ENCODE results near the gene DET1.
"Not testable (repeated sequence)": the region's sequence is repeated elsewhere in the genome, so short reads cannot be mapped to it uniquely, and the experiment has no call there.

DNA sequence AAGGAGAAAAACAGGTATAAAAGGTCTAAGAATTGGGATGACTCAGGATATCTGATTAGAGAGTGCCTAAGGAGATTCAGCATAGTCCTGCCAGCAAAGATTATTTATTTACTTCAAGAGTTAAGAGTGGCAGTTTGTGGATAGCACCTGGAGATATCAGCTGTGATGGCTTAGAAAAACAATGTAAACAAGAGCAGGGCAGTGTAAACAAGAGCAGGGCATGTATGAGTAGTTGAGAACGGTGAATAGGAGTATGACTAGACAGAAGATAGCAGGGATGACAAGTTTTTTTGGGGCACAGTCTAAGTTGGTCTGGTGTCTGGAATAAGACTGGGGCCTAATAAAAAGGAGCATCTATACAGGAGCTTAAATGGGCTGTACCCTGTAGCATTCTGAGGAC, 1.5 kb upstream of the DET1 start:
- not testable (repeated sequence) for TF ChIP-seq EZH2 (IDR thresholded peaks at IDR 0.05; ENCODE audit: borderline replicate concordance, insufficient read depth, low read depth, low read length, poor library complexity, severe bottlenecking)
- TF ChIP-seq, protein P1, sequence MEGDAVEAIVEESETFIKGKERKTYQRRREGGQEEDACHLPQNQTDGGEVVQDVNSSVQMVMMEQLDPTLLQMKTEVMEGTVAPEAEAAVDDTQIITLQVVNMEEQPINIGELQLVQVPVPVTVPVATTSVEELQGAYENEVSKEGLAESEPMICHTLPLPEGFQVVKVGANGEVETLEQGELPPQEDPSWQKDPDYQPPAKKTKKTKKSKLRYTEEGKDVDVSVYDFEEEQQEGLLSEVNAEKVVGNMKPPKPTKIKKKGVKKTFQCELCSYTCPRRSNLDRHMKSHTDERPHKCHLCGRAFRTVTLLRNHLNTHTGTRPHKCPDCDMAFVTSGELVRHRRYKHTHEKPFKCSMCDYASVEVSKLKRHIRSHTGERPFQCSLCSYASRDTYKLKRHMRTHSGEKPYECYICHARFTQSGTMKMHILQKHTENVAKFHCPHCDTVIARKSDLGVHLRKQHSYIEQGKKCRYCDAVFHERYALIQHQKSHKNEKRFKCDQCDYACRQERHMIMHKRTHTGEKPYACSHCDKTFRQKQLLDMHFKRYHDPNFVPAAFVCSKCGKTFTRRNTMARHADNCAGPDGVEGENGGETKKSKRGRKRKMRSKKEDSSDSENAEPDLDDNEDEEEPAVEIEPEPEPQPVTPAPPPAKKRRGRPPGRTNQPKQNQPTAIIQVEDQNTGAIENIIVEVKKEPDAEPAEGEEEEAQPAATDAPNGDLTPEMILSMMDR (IDR thresholded peaks at IDR 0.05), result not testable (repeated sequence)
